ENCODE data around the gene DCC. TPM values are rescaled to one million over a fixed set of nuclear protein-coding genes. Genes with fewer than 3 reads are reported as not detected.

The DCC gene
- total RNA-seq, 1 experiment from 2014 or later = not detected

DNA sequence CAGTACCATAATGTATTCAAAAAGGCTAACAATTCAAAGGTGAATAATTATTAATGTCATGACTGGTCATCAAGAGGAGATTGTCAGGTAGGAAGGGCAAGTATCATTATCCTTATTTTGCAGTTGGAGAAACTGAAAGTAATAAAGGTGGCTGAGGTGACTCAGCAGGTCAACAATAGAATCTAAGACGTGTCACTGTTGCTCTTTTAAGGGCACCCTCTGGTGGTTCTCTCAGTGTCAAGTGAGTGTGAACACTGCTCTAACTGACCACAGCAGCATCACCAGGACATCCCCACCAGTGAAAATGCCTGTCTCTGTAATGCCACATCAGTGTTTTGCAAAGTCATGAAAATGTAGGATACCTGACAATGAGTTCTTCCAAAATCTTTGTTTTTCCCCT lies 69.7 kb downstream of the DCC start:
- Histone ChIP-seq H3K4me2 (ENCODE audit: low read length) (no peak overlapping the region), H3K4me3 (ENCODE audit: low read length) (no peak overlapping the region), H3K27me3 (ENCODE audit: low read length) (no peaks in the 10 kb centered on the region), H3K27ac (ENCODE audit: low read length) (no peak overlapping the region), H4K20me1 (ENCODE audit: low read length) (no peaks in the 10 kb centered on the region), H3K9me2 (replicated peaks; ENCODE audit: low read length) (no peaks in the 10 kb centered on the region), H2AFZ (ENCODE audit: low read length) (no peak overlapping the region), H3K4me1 (ENCODE audit: insufficient read depth, low read length) (no peaks in the 10 kb centered on the region), H3K36me3 (ENCODE audit: low read depth, low read length) (no peaks in the 10 kb centered on the region), H3K79me2 (ENCODE audit: low read length) (no peaks in the 10 kb centered on the region), H3K9ac (ENCODE audit: low read length) (no peak overlapping the region), H3F3A (ENCODE audit: low read length, unreplicated experiment) (no peaks in the 10 kb centered on the region), H3K9me3 (ENCODE audit: low read length) (no peaks in the 10 kb centered on the region)
- CTCF ChIA-PET = no interaction called here
- BruUV-seq (replicated peaks) = no TSS peak
- ATAC-seq (no peak), DNase-seq (peak; percentile 19)
- POLR2A ChIA-PET (ENCODE audit: unreplicated experiment) = no interaction called here
- TF ChIP-seq EZH2 (IDR thresholded peaks at IDR 0.05; ENCODE audit: low read length, unreplicated experiment) (no peak), EZH2phosphoT487 (IDR thresholded peaks at IDR 0.05; ENCODE audit: borderline replicate concordance, low read length) (no peak)
- TF ChIP-seq, protein P1, sequence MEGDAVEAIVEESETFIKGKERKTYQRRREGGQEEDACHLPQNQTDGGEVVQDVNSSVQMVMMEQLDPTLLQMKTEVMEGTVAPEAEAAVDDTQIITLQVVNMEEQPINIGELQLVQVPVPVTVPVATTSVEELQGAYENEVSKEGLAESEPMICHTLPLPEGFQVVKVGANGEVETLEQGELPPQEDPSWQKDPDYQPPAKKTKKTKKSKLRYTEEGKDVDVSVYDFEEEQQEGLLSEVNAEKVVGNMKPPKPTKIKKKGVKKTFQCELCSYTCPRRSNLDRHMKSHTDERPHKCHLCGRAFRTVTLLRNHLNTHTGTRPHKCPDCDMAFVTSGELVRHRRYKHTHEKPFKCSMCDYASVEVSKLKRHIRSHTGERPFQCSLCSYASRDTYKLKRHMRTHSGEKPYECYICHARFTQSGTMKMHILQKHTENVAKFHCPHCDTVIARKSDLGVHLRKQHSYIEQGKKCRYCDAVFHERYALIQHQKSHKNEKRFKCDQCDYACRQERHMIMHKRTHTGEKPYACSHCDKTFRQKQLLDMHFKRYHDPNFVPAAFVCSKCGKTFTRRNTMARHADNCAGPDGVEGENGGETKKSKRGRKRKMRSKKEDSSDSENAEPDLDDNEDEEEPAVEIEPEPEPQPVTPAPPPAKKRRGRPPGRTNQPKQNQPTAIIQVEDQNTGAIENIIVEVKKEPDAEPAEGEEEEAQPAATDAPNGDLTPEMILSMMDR (conservative IDR thresholded peaks at IDR 0.05; ENCODE audit: low read depth, low read length) = 0 out of 2 replicates have a peak, but pooled peaks have one; percentile 8
- intact Hi-C loops (cut with micrococcal nuclease) = no loop called here

DNA sequence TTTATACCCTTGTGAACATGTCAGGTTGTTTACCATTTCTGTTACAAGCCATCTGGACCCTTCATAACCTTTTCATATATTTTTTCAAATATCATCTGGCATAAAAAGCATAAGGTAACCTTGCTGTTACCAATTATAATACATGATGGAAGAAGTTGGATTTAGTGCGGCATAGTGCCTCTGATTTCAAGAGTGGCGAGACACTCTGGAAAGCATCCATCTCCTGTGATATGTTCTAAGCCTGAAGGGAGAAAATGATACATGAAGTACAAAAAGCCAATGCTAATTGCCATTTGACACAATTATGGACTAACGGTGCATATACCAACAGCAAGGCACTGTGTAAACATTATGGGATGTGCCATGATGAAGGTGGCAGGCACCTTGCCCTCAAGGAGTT lies 75.1 kb downstream of the DCC start:
- no peaks in the 10 kb centered on the region for H4K20me1 ChIP-seq (ENCODE audit: low read length)
- DNase-seq (no peak), ATAC-seq (no peak)
- H3K4me2 ChIP-seq (ENCODE audit: low read length) = no peak overlapping the region
- CTCF ChIA-PET = no interaction called here
- no peaks in the 10 kb centered on the region for H3F3A ChIP-seq (ENCODE audit: low read length, unreplicated experiment)
- H3K27ac ChIP-seq (ENCODE audit: low read length) = no peak overlapping the region
- no peak for TF ChIP-seq EZH2 (IDR thresholded peaks at IDR 0.05; ENCODE audit: low read length, unreplicated experiment)
- TF ChIP-seq, protein P1 (conservative IDR thresholded peaks at IDR 0.05; ENCODE audit: low read depth, low read length) = no peak
- no peak for TF ChIP-seq EZH2phosphoT487 (IDR thresholded peaks at IDR 0.05; ENCODE audit: borderline replicate concordance, low read length)
- no peaks in the 10 kb centered on the region for H3K36me3 ChIP-seq (ENCODE audit: low read depth, low read length)
- no peaks in the 10 kb centered on the region for H3K4me1 ChIP-seq (ENCODE audit: insufficient read depth, low read length)
- H3K27me3 ChIP-seq (ENCODE audit: low read length) = peaks cover 6% of the 10 kb centered on the region; the same call in 1 of the 2 replicates
- H3K4me3 ChIP-seq (ENCODE audit: low read length) = no peak overlapping the region
- POLR2A ChIA-PET (ENCODE audit: unreplicated experiment) = no interaction called here
- H2AFZ ChIP-seq (ENCODE audit: low read length) = no peak overlapping the region
- intact Hi-C loops (cut with micrococcal nuclease) = no loop called here
- no peak overlapping the region for H3K9ac ChIP-seq (ENCODE audit: low read length)
- no peaks in the 10 kb centered on the region for H3K79me2 ChIP-seq (ENCODE audit: low read length)
- no peaks in the 10 kb centered on the region for H3K9me2 ChIP-seq (replicated peaks; ENCODE audit: low read length)
- no peaks in the 10 kb centered on the region; the same call in 1 of the 2 replicates for H3K9me3 ChIP-seq (ENCODE audit: low read length)
- BruUV-seq (replicated peaks) = no TSS peak

DNA sequence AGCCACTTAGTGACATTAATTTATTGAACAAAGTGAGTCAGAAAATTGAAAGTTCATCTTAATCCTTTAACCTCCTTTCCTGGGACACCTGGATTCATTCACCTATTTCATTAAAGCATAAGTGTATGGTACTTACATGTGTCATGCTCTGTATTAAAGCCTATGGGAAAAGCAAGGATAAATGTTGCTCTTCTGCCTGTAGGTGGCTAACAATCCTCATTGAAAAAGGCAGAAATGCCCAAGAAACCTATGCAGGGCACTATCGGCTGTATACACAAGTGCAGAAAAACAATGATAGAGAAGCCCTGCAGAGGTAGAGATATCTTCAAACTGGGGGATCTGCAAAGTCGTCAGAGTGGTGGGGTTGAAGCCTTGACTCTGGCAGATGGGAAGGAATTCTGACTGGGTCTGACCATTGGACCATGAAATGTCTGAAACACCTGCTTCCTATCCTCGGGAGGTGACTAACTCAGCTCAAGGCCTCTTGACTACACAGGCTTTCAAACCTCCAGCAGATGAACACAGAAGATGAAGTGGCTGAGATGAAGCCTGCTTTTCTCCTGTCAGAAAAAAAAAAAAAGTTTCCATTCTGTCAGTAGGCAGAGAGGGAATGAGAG lies 83.1 kb downstream of the DCC start:
- Histone ChIP-seq H3K9me2 (replicated peaks; ENCODE audit: low read length) (no peaks in the 10 kb centered on the region), H3K27me3 (ENCODE audit: low read length) (peaks cover 3% of the 10 kb centered on the region; the same call in 1 of the 2 replicates), H3K36me3 (ENCODE audit: low read depth, low read length) (no peaks in the 10 kb centered on the region), H4K20me1 (ENCODE audit: low read length) (no peaks in the 10 kb centered on the region), H2AFZ (ENCODE audit: low read length) (no peak overlapping the region), H3K4me3 (ENCODE audit: low read length) (no peak overlapping the region), H3K27ac (ENCODE audit: low read length) (no peak overlapping the region), H3K9ac (ENCODE audit: low read length) (no peak overlapping the region), H3K4me1 (ENCODE audit: insufficient read depth, low read length) (no peaks in the 10 kb centered on the region), H3K4me2 (ENCODE audit: low read length) (no peak overlapping the region), H3K79me2 (ENCODE audit: low read length) (no peaks in the 10 kb centered on the region), H3K9me3 (ENCODE audit: low read length) (no peaks in the 10 kb centered on the region; the same call in 1 of the 2 replicates), H3F3A (ENCODE audit: low read length, unreplicated experiment) (no peaks in the 10 kb centered on the region)
- DNase-seq = no peak
- ChIA-PET POLR2A (ENCODE audit: unreplicated experiment) (no interaction called here), CTCF (no interaction called here)
- no TSS peak for BruUV-seq (replicated peaks)
- TF ChIP-seq EZH2 (IDR thresholded peaks at IDR 0.05; ENCODE audit: low read length, unreplicated experiment) = no peak
- TF ChIP-seq, protein P1 (conservative IDR thresholded peaks at IDR 0.05; ENCODE audit: low read depth, low read length) = no peak
- no peak for ATAC-seq
- intact Hi-C loops (cut with micrococcal nuclease) = no loop called here

Data from PC-3 (cell line).